Spleen (tissue), 11 donors: Measurements from ENCODE around the gene HCN3. TPM values are rescaled to one million over a fixed set of nuclear protein-coding genes. Genes with fewer than 3 reads are reported as not detected.

Experiments used
- DNase-seq: peaks from one replicate; pipeline ENCODE4 v3.0.0-alpha.2; 2020
- H3K27ac ChIP-seq, 8 donors: fragments of 200-600 bp; sonication (generic) in 7 of 8; 1 replicate in 4 of 8; 2 replicates in 4 of 8; pipeline versions ENCODE4 v1.5.0 to v1.8.0; 2016 to 2021; ENCODE audit warnings: inconsistent platforms in 4 of 8, mild to moderate bottlenecking in 4 of 8, moderate library complexity in 1 of 8
- H3K27me3 ChIP-seq, 7 donors: fragments of 200-600 bp; sonication (generic) in 6 of 7; replicated peaks in 1 of 7; 1 replicate in 4 of 7; 2 replicates in 3 of 7; pipeline versions ENCODE4 v1.5.0 to v1.8.0; 2016 to 2021; ENCODE audit warnings: inconsistent platforms in 3 of 7, mild to moderate bottlenecking in 1 of 7
- H3K36me3 ChIP-seq, 6 donors: fragments of 200-600 bp; sonication (generic) in 5 of 6; 1 replicate in 4 of 6; 2 replicates in 2 of 6; pipeline versions ENCODE4 v1.5.0 to v1.8.0; 2016 to 2021; ENCODE audit warnings: inconsistent platforms in 2 of 6
- H3K4me1 ChIP-seq, 6 donors: fragments of 200-600 bp; sonication (generic) in 5 of 6; 1 replicate in 3 of 6; 2 replicates in 3 of 6; pipeline versions ENCODE4 v1.5.0 to v1.8.0; 2016 to 2021; ENCODE audit warnings: inconsistent platforms in 3 of 6
- H3K4me3 ChIP-seq, 8 donors: fragments of 200-600 bp; sonication (generic) in 7 of 8; 1 replicate in 4 of 8; 2 replicates in 4 of 8; pipeline versions ENCODE4 v1.5.0 to v1.8.0; 2016 to 2021; ENCODE audit warnings: inconsistent platforms in 4 of 8, mild to moderate bottlenecking in 4 of 8, moderate library complexity in 2 of 8
- H3K9me3 ChIP-seq, 8 donors: fragments of 200-600 bp; sonication (generic) in 7 of 8; 1 replicate in 4 of 8; 2 replicates in 4 of 8; pipeline versions ENCODE4 v1.5.0 to v1.8.0; 2016 to 2021; ENCODE audit warnings: inconsistent platforms in 4 of 8
- CTCF ChIP-seq, 11 experiments: fragments of 200-600 bp in 7 of 11; fragments of 450-650 bp in 4 of 11; sonication (generic) in 4 of 11; IDR thresholded peaks in 8 of 11; conservative IDR thresholded peaks in 3 of 11; 1 replicate in 7 of 11; 2 replicates in 4 of 11; pipeline versions ENCODE4 v1.4.0 to v1.8.0; 2016 to 2021; ENCODE audit warnings: antibody characterized with exemption in 11 of 11, inconsistent platforms in 4 of 11, mild to moderate bottlenecking in 1 of 11
- POLR2A ChIP-seq, 3 donors: fragments of 450-650 bp; IDR thresholded peaks; one replicate each; pipeline ENCODE4 v1.5.1; 2017; ENCODE audit warnings: antibody characterized with exemption in 3 of 3, mild to moderate bottlenecking in 1 of 3
- POLR2AphosphoS5 ChIP-seq, 3 donors: sonication (generic); formaldehyde crosslinking; IDR thresholded peaks; one replicate each; pipeline ENCODE4 v1.5.1; 2017; ENCODE audit warnings: antibody characterized with exemption in 3 of 3
- WGBS, 5 donors: extraction: QIAGEN DNeasy Blood & Tissue Kit in 3 of 5; methylation state at CpG; one replicate each; pipeline versions ENCODE4 v1.1.5 to v1.1.7; 2013 to 2018; 5-methylcytosine and 5-hydroxymethylcytosine counted together
- intact Hi-C: fragments of 100-400 bp; cut with DNase I; formaldehyde crosslinking; loops from one replicate; pipeline ENCODE4 v1.15.0; 2023; ENCODE audit warnings: low total_unique reads
- polyA plus RNA-seq, 3 donors: library from polyadenylated mRNA; stranded (reverse); fragments of 200-250 nt; gene quantifications; one replicate each; pipeline ENCODE4 v1.2.1, GENCODE V29; 2013
- total RNA-seq, 7 donors: library from RNA; depleted of rRNA in 3 of 7; stranded (reverse); fragments of >200 nt in 3 of 7; fragmentation: NEBNext Ultra II Directional in 4 of 7; extraction: Animal tissue kit (Norgen Biotek cat#: 25700) in 4 of 7; gene quantifications; one replicate each; pipeline versions ENCODE4 v1.1.0 to v1.2.1, GENCODE V29; 2016 to 2021
- donor health status: healthy with polysubstance abuse.
- donor health status: DM: no; HTN: no; CAD: no; lungs with moderate emphysema.
- donor health status: DM: no; HTN: no; CAD: no.
- donor health status: Bipolar disorder and iron deficiency.
- donor health status: healthy.
- donor health status: DM: no; HTN: no; CAD: no.
- donor health status: DM: yes; HTN: yes; CAD: no.

HCN3 gene
- total and polyA plus RNA-seq, 10 donors, result 0.65 to 3.3 (median 1.5) TPM

- no peaks in the 10 kb centered on the region for H3K9me3 ChIP-seq
- no peak for TF ChIP-seq POLR2A (IDR thresholded peaks at IDR 0.05)
- TF ChIP-seq POLR2AphosphoS5 (IDR thresholded peaks at IDR 0.05), result no peak
- no peak for TF ChIP-seq CTCF (IDR thresholded peaks at IDR 0.05 in 8 of 11, conservative IDR thresholded peaks at IDR 0.05 in 3 of 11)
- H3K4me1 ChIP-seq, result no peaks in the 10 kb centered on the region
- peaks cover 0 to 8% (median 0%) of the 10 kb centered on the region in 7 donors for H3K27me3 ChIP-seq
- H3K27ac ChIP-seq, result no peak within 1 kb of the TSS
- H3K36me3 ChIP-seq, result no peaks in the 10 kb centered on the region
- intact Hi-C loops, result no loop called here
- WGBS, 5 donors, result 76 to 92% (median 85%) methylated on average over 5 of the region's 5 CpGs
- DNase-seq, result no peak
- no peak within 1 kb of the TSS for H3K4me3 ChIP-seq
These were observed 24.1 kb downstream of the HCN3 start, which contains the start of gene PKLR for GRCh38 chr1:155301342-155301841. TSS of gene PKLR (minus strand) at chr1:155301438. CDS start at chr1:155301395, 43 bp downstream.

GRCh38 chr1:155304558-155305063 is 27.3 kb downstream of the HCN3 start:
- H3K4me1 ChIP-seq, result peaks cover 3 to 18% (median 15%) of the 10 kb centered on the region in 6 donors
- TF ChIP-seq POLR2A (IDR thresholded peaks at IDR 0.05) (no peak), POLR2AphosphoS5 (IDR thresholded peaks at IDR 0.05) (no peak), CTCF (IDR thresholded peaks at IDR 0.05 in 8 of 11, conservative IDR thresholded peaks at IDR 0.05 in 3 of 11) (no peak)
- intact Hi-C loops, result no loop called here
- H3K27ac ChIP-seq, result no peak overlapping the region
- H3K36me3 ChIP-seq, result no peaks in the 10 kb centered on the region
- no peaks in the 10 kb centered on the region for H3K27me3 ChIP-seq
- DNase-seq, result no peak
- WGBS, 5 donors, result 81 to 89% (median 83%) methylated on average over 10 to 11 of the region's 11 CpGs
- H3K4me3 ChIP-seq, result no peak overlapping the region
- no peaks in the 10 kb centered on the region for H3K9me3 ChIP-seq

- intact Hi-C loops, result no loop called here
- WGBS, 5 donors, result 75 to 91% (median 89%) methylated on average over 7 of the region's 7 CpGs
- peaks cover 0 to 10% (median 0%) of the 10 kb centered on the region in 6 donors for H3K36me3 ChIP-seq
- TF ChIP-seq POLR2A (IDR thresholded peaks at IDR 0.05) (no peak), POLR2AphosphoS5 (IDR thresholded peaks at IDR 0.05) (no peak), CTCF (IDR thresholded peaks at IDR 0.05 in 8 of 11, conservative IDR thresholded peaks at IDR 0.05 in 3 of 11) (no peak)
- H3K27ac ChIP-seq, result no peak overlapping the region
- no peaks in the 10 kb centered on the region for H3K9me3 ChIP-seq
- DNase-seq, result no peak
- peaks cover 12 to 32% (median 28%) of the 10 kb centered on the region in 6 donors for H3K4me1 ChIP-seq
- no peaks in the 10 kb centered on the region for H3K27me3 ChIP-seq
- no peak overlapping the region for H3K4me3 ChIP-seq
These were observed 28.7 kb downstream of the HCN3 start for GRCh38 chr1:155305881-155306391.

GRCh38 chr1:155307247-155307740 is 30.0 kb downstream of the HCN3 start:
- H3K9me3 ChIP-seq, result no peaks in the 10 kb centered on the region
- H3K27ac ChIP-seq, result peak overlapping the region in 4 of 8 donors; percentile 79 to 92 (median 90)
- H3K4me3 ChIP-seq, result no peak overlapping the region
- no peak for TF ChIP-seq POLR2AphosphoS5 (IDR thresholded peaks at IDR 0.05)
- peak in 6 of 11 experiments; percentile 16 to 49 (median 33) for TF ChIP-seq CTCF (IDR thresholded peaks at IDR 0.05 in 8 of 11, conservative IDR thresholded peaks at IDR 0.05 in 3 of 11)
- no peak for TF ChIP-seq POLR2A (IDR thresholded peaks at IDR 0.05)
- no peaks in the 10 kb centered on the region for H3K27me3 ChIP-seq
- intact Hi-C loops, result no loop called here
- WGBS, 5 donors, result 51 to 63% (median 58%) methylated on average over 6 of the region's 6 CpGs
- DNase-seq, result no peak
- peaks cover 12 to 45% (median 30%) of the 10 kb centered on the region in 6 donors for H3K4me1 ChIP-seq
- peaks cover 0 to 23% (median 2%) of the 10 kb centered on the region in 6 donors for H3K36me3 ChIP-seq
